Measurements from ENCODE around the gene KCNJ6.

GRCh38 chr21:37916310-37917051 lies at the start of gene KCNJ6:
- TF ChIP-seq EZH2phosphoT487 (IDR thresholded peaks at IDR 0.05; ENCODE audit: borderline replicate concordance, low read depth) (no peak), POLR2AphosphoS5 (IDR thresholded peaks at IDR 0.05; ENCODE audit: low read depth, low read length) (no peak), TAF1 (IDR thresholded peaks at IDR 0.05; ENCODE audit: borderline replicate concordance, low read depth, low read length) (no peak), GABPA (IDR thresholded peaks at IDR 0.05; ENCODE audit: low read depth) (no peak), RAD21 (IDR thresholded peaks at IDR 0.05; ENCODE audit: low read length) (peak; percentile 65), TCF12 (IDR thresholded peaks at IDR 0.05) (no peak), NFIC (IDR thresholded peaks at IDR 0.05; ENCODE audit: borderline replicate concordance) (no peak), IRF3 (IDR thresholded peaks at IDR 0.05; ENCODE audit: low read depth, low read length) (no peak), NRF1 (IDR thresholded peaks at IDR 0.05; ENCODE audit: low read depth, low read length) (no peak), RFX5 (IDR thresholded peaks at IDR 0.05; ENCODE audit: low read length) (no peak)
- TF ChIP-seq, protein P1, sequence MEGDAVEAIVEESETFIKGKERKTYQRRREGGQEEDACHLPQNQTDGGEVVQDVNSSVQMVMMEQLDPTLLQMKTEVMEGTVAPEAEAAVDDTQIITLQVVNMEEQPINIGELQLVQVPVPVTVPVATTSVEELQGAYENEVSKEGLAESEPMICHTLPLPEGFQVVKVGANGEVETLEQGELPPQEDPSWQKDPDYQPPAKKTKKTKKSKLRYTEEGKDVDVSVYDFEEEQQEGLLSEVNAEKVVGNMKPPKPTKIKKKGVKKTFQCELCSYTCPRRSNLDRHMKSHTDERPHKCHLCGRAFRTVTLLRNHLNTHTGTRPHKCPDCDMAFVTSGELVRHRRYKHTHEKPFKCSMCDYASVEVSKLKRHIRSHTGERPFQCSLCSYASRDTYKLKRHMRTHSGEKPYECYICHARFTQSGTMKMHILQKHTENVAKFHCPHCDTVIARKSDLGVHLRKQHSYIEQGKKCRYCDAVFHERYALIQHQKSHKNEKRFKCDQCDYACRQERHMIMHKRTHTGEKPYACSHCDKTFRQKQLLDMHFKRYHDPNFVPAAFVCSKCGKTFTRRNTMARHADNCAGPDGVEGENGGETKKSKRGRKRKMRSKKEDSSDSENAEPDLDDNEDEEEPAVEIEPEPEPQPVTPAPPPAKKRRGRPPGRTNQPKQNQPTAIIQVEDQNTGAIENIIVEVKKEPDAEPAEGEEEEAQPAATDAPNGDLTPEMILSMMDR (IDR thresholded peaks at IDR 0.05), result peak; percentile 46
